Mesodermal cell (in vitro differentiated cells): ENCODE results near the gene SLC4A7.

Source experiments
- H3K27ac ChIP-seq: 2 replicates; pipeline ENCODE4 v1.7.0; 2013; ENCODE audit warnings: mild to moderate bottlenecking, low read depth, low read length, moderate library complexity; ENCODE audit not compliant: severe bottlenecking
- H3K36me3 ChIP-seq: 2 replicates; pipeline ENCODE4 v1.7.1; 2013; ENCODE audit warnings: mild to moderate bottlenecking, low read length, moderate library complexity; ENCODE audit not compliant: control insufficient read depth, insufficient read depth
- H3K4me1 ChIP-seq: one replicate; pipeline ENCODE4 v1.7.1; 2013; ENCODE audit warnings: mild to moderate bottlenecking, low read length; ENCODE audit not compliant: insufficient read depth, control insufficient read depth, poor library complexity, severe bottlenecking
- H3K4me3 ChIP-seq: 2 replicates; pipeline ENCODE4 v1.7.0; 2013; ENCODE audit warnings: low read length, control low read depth, mild to moderate bottlenecking; ENCODE audit not compliant: insufficient read depth, poor library complexity, severe bottlenecking; ENCODE audit errors: extremely low read depth
- H3K9me3 ChIP-seq: 2 replicates; pipeline ENCODE4 v1.7.1; 2013; ENCODE audit warnings: mild to moderate bottlenecking, low read length, moderate library complexity; ENCODE audit not compliant: control insufficient read depth
- WGBS, 2 experiments: methylation state at CpG; one replicate each; pipeline ENCODE4 v1.1.5; 2013; ENCODE audit warnings: missing lambda C conversion rate in 2 of 2; ENCODE audit not compliant: insufficient coverage in 2 of 2; 5-methylcytosine and 5-hydroxymethylcytosine counted together

Gene SLC4A7

DNA sequence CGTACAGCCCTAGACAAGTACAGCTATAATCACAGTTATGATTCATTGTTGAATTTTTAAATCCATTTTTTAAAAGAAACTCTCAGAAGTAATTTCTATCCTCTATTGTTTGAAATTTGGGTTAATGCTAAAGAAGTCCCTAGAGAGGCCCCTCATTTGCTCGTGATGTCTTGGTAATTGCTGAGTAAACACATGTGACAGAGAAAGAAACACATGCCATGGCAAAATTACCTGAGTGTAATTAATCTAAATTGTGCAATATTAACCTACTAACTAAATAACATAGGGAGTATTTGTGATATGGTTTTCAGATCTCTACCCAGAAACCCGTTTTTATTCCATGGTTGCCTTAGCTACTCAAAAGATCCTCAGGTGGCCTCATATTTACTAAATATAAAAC, 125.8 kb downstream of the SLC4A7 start:
- peaks cover 10% of the 10 kb centered on the region for H3K4me1 ChIP-seq
- no peak overlapping the region for H3K27ac ChIP-seq
- H3K4me3 ChIP-seq: no peak overlapping the region
- no peaks in the 10 kb centered on the region for H3K9me3 ChIP-seq
- no peaks in the 10 kb centered on the region for H3K36me3 ChIP-seq
- WGBS, 2 experiments: 100% methylated on average over 1 of the region's 3 CpGs; no CpG with 5 or more reads in 1 of the 2 experiments

- Histone ChIP-seq H3K4me1 (peaks cover 10% of the 10 kb centered on the region), H3K4me3 (no peak overlapping the region), H3K36me3 (no peaks in the 10 kb centered on the region), H3K27ac (no peak overlapping the region), H3K9me3 (no peaks in the 10 kb centered on the region)
- no CpG with 5 or more reads among the region's 1 CpG for WGBS, 2 experiments
Observed at GRCh38 chr3:27357665-27358258, 126.4 kb downstream of the SLC4A7 start.

GRCh38 chr3:27356976-27357375, 127.2 kb downstream of the SLC4A7 start:
- Histone ChIP-seq H3K4me1 (peaks cover 10% of the 10 kb centered on the region), H3K36me3 (no peaks in the 10 kb centered on the region), H3K27ac (no peak overlapping the region), H3K9me3 (no peaks in the 10 kb centered on the region), H3K4me3 (no peak overlapping the region)
- no CpG with 5 or more reads among the region's 3 CpGs for WGBS, 2 experiments

DNA sequence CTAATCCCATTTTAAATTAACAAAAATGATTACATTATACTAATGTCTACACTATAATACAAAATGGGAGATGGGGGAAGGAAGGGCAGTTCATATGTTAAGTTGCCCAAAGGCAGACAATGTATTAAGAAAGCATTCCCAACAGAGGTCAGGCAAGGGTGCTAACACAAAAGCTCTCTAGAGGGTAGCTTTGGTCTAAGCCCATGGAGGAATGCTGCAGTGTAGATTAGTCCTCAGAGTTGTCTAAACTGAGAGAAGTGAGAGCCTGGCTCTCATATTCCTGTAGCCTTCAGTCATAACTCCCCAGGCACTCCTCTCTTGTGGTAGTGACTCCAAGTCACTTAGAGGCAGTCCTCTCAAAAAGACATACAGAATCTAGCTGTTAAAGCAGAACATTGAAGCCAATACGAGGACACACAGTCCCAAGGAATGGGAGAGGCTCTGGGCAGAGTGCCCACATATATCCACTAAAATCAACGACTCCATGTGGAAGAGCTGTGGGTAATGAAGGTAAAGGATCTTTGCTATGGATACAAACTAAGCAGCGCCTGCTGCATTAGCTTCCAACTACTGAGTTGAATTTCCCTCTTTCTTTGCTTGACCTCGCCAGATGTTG, 129.5 kb downstream of the SLC4A7 start:
- H3K4me3 ChIP-seq: no peak overlapping the region
- no peaks in the 10 kb centered on the region for H3K9me3 ChIP-seq
- peaks cover 7% of the 10 kb centered on the region for H3K4me1 ChIP-seq
- 82 to 100% methylated on average over 1 to 2 of the region's 4 CpGs for WGBS, 2 experiments
- no peak overlapping the region for H3K27ac ChIP-seq
- no peaks in the 10 kb centered on the region for H3K36me3 ChIP-seq

DNA sequence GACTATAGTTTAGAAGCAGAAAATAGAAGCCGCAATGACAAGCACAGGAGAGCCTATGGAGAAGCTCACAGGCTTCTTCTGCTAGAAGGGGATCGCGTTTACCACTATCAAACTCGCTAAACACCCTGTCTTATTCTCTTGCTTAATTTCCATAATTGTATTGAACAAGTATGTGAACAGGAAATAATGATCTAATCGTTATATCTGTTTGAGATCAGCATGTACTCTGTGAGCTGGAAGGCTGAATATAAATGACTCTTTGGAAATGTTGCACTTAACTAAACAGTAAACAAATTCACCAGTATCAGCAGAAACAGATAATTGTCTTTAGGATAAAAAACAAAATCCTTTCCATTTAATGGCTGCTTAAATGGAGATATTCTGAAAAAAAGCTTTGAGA, 130.0 kb downstream of the SLC4A7 start:
- 83% methylated on average over 1 of the region's 5 CpGs; no CpG with 5 or more reads in 1 of the 2 experiments for WGBS, 2 experiments
- Histone ChIP-seq H3K4me3 (no peak overlapping the region), H3K4me1 (peaks cover 5% of the 10 kb centered on the region), H3K9me3 (no peaks in the 10 kb centered on the region), H3K36me3 (no peaks in the 10 kb centered on the region), H3K27ac (no peak overlapping the region)

DNA sequence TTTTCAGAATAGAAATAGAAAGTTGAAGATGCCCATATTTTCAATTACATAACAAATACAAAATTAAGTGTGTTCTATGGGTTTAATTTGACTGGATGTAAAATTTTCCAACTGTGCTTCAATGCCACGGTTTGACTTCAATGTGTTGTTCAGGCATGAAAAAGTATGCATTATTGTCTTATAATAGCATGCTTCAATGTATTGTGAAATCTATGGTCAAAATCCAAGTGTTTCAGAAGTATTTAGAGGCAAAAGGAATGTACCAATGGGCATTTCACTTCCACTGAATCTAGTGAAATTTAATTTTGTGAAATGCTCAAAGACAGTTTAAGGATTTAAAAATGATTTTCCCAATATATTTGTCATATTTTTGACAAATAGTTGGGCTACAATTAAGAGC, 131.0 kb downstream of the SLC4A7 start:
- Histone ChIP-seq H3K4me3 (no peak overlapping the region), H3K27ac (no peak overlapping the region), H3K4me1 (peaks cover 4% of the 10 kb centered on the region), H3K9me3 (no peaks in the 10 kb centered on the region), H3K36me3 (no peaks in the 10 kb centered on the region)
- WGBS, 2 experiments: 86 to 100% methylated on average over 1 of the region's 1 CpG

- no peaks in the 10 kb centered on the region for H3K9me3 ChIP-seq
- peaks cover 4% of the 10 kb centered on the region for H3K4me1 ChIP-seq
- WGBS, 2 experiments: 79 to 95% methylated on average over 2 to 3 of the region's 3 CpGs
Observed at GRCh38 chr3:27352047-27352446, 132.1 kb downstream of the SLC4A7 start.

DNA sequence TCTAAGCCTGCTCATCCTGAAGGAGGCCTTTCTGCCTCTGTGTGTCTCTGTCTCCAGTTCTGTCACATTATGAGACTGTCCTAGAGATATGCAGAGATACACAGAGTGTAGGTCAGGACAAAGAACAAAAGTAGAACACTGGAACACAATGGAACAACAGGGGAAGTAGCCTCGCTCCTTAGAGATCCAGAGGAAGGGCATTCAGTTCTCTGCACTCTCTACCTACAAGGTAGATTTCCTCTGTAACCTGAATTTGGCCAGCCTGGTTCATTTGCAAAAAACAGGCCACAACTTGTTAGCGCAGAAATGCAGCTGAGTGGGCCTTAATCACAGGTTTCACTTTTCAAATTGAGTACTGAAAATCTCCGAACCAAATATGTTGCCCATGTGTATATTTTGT, 134.4 kb downstream of the SLC4A7 start:
- Histone ChIP-seq H3K27ac (no peak overlapping the region), H3K9me3 (no peaks in the 10 kb centered on the region), H3K4me1 (peaks cover 4% of the 10 kb centered on the region), H3K36me3 (no peaks in the 10 kb centered on the region), H3K4me3 (no peak overlapping the region)
- 90 to 94% methylated on average over 2 to 3 of the region's 3 CpGs for WGBS, 2 experiments

More at GRCh38 chr3:27352047-27352446, 132.1 kb downstream of the SLC4A7 start:
- no peaks in the 10 kb centered on the region for H3K36me3 ChIP-seq
- no peak overlapping the region for H3K4me3 ChIP-seq
- H3K27ac ChIP-seq: no peak overlapping the region

GRCh38 chr3:27345959-27346865, 138.0 kb downstream of the SLC4A7 start:
- no peaks in the 10 kb centered on the region for H3K36me3 ChIP-seq
- no peaks in the 10 kb centered on the region for H3K4me1 ChIP-seq
- no peak overlapping the region for H3K4me3 ChIP-seq
- no peaks in the 10 kb centered on the region for H3K9me3 ChIP-seq
- 88 to 96% methylated on average over 8 to 9 of the region's 11 CpGs for WGBS, 2 experiments
- H3K27ac ChIP-seq: no peak overlapping the region

DNA sequence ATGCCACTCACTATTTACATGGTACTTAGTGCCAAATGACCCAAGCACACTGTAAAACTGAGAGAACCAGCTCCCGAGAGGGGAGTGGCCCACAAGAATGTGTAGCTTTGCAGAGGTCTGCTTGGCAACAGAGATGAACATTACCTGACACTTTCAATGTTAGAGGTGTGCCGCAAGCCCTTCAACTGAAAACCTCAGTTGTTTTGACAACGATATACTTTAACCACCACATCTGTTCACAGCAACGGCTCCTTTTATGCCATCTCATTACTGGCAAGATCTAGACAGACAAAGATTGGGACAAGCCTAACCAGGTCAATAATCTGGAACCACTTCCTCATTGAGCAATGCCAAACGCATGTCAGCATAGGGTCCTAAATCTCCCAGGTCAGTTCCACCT, 138.7 kb downstream of the SLC4A7 start:
- Histone ChIP-seq H3K4me3 (no peak overlapping the region), H3K9me3 (no peaks in the 10 kb centered on the region), H3K4me1 (no peaks in the 10 kb centered on the region), H3K36me3 (no peaks in the 10 kb centered on the region), H3K27ac (no peak overlapping the region)
- 93 to 94% methylated on average over 4 of the region's 5 CpGs for WGBS, 2 experiments
